ENCODE results near the gene LRIG3.

DNA sequence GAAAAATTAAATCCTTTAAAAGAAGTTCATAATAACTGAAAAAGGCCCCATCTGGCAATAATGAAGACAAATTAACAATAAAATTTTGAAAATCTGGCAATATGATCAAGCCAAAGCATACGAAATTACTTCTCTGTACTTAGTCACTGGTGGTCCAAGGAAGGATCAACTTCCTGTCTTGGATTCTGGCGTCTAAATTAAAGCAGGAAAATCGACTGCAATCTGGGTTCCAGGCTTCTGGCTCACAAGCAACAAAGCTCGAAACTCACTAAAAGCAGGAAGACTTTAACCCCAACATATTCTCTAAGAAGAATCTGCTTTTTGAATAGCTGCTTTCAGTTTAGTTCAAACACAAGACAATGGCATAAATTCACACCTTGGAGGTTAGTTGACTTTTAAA is 49.7 kb downstream of the LRIG3 start:
- TF ChIP-seq POLR2A (IDR thresholded peaks at IDR 0.05) = no peak
- TF ChIP-seq, protein P1, sequence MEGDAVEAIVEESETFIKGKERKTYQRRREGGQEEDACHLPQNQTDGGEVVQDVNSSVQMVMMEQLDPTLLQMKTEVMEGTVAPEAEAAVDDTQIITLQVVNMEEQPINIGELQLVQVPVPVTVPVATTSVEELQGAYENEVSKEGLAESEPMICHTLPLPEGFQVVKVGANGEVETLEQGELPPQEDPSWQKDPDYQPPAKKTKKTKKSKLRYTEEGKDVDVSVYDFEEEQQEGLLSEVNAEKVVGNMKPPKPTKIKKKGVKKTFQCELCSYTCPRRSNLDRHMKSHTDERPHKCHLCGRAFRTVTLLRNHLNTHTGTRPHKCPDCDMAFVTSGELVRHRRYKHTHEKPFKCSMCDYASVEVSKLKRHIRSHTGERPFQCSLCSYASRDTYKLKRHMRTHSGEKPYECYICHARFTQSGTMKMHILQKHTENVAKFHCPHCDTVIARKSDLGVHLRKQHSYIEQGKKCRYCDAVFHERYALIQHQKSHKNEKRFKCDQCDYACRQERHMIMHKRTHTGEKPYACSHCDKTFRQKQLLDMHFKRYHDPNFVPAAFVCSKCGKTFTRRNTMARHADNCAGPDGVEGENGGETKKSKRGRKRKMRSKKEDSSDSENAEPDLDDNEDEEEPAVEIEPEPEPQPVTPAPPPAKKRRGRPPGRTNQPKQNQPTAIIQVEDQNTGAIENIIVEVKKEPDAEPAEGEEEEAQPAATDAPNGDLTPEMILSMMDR (IDR thresholded peaks at IDR 0.05) = no peak

Data from prostate gland (tissue), 2 donors.